Stimulated activated CD4-positive, alpha-beta T cell treated with anti-CD3 and anti-CD28 coated beads, Interleukin-4, amount 100 ng/mL, for 1 hour (primary cell): ENCODE data around the gene CYP46A1.

Source experiments
- DNase-seq: peaks from one replicate; pipeline ENCODE4 v3.0.0-alpha.2; 2020

The CYP46A1 gene

DNA sequence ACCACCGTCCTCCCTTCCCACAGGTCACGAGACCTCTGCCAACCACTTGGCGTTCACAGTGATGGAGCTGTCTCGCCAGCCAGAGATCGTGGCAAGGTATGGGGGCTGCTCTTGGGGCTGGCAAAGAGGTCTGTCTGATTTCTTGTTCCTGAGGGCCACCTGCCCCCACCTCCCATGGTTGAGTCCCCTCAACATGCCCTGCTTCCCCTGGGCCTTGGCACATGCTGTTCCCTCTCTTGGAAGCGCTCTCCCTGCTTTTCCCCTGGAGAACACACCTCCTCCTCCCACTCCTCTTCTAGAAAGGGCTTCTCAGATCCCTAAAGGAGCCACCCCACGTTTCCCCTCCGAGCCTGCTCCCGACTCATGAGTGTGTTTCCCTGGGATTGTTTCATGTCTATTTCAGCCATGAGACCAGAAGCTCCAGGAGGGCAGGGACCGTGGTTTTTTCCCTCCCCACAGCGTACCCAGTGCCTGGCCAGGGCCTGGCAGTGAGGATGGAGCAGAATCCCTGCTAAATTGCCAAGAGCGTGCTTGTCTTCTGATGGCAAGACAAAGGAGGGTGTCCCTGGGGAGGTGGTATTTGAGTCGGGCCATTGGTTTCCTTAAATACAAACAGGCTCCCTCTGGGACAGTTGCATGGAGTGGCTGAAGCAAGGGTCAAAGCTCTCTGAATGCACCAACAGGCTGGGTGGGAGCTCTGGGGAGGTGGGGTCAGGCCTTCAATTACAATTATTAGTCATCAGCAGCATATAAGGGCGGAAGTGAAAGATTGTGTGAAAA, 34.1 kb downstream of the CYP46A1 start:
- no peak for DNase-seq

DNA sequence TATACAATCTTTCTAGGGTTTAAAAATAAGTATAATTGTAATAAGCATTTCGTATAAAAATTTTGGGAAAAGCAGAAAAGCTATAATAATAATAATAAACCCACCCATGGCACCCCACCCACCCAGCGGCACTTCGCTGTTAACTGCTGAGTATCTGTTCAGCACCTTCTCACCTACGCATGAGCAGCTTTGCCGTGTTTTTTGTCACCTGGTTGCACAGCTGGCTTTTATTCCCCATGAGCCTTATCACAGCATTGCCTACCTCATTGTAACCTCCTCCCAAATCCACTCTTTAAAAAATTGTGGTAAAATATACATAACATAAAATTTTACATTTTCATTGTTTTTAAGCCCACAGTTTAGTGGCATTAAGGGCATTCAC, 34.7 kb downstream of the CYP46A1 start:
- DNase-seq = no peak

DNA sequence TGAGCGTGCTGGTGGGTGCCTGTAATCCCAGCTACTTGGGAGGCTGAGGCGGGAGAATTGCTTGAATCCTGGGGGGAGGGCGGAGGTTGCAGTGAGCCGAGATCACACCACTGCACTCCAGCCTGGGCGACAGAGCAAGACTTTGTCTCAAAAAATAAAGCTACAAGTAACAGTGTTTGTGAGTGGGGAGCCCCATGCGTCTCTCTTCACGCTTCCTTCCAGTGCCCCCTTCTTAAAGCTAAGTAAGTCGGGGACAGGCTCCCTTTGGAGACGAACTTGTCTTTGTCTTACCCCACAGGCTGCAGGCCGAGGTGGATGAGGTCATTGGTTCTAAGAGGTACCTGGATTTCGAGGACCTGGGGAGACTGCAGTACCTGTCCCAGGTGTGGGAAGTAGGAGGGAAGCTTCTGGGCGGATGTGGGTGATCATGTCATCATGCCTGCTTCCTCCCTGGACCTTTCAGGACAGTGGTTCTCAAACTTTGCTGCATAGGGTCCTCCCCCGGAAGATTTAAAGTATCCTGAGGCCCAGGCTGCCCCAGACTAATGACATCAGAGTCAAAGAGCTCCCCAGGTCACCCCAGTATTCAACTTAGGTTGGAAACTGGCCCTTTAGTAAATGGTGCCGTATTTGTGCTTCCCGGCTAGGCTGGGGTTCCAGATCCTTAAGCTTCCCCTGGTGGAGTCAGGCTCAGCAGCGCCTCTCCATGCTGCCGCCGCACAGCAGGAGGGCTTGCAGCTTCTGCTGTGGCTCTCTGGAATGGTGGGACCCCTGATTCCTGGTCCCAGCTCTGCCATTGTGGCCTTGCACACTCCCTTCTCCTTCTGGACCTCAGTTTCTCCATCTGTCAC, 37.1 kb downstream of the CYP46A1 start:
- no peak for DNase-seq

DNA sequence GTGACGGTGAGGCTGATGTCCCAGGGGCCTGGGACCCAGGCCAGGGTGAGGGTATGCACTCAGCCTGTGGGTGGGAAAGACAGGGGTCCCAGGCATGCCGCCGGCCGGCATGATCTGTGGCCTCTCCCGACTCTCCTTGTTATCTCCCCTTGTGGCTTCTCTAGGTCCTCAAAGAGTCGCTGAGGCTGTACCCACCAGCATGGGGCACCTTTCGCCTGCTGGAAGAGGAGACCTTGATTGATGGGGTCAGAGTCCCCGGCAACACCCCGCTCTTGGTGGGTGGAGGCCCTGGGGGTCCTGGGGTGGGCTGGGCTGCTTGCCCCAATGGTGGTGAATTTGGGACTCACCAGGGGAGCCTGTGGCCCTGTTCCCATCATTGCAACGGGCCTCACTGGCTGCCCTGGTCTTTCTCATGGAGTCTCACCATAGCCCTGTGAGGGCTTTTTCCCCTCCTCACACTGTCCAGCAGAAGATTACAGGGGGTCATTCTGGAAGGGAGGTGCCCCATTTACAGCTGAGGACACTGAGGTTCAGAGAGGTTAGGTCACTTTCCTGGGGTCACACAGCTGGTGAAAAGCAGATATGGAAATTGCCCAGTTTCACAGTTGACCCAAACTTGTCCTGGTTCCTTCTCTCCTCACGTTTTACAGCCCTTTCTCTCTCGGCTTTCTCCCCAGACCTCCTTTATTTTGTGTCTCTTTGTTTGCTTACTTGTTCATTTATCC, 37.9 kb downstream of the CYP46A1 start:
- no peak for DNase-seq

DNA sequence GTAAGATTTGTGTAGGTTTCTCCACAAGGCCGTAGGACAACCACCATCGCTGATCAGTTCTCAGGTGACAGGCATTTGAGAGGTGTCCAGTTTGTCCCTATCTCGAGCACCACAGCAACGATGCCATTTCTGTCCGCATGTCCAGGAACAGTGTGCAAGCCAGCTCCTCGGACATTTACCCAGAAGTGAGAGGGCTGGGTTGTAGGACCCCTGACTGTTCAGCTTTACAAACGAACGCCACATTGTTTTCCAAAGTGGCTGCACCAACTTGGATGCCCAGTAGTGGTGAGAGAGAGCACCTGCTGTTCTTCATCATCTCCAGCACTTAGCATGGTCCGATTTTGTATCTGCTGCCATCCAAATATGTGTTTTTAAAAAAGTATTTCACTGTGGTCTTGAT, 38.6 kb downstream of the CYP46A1 start:
- DNase-seq = no peak

DNA sequence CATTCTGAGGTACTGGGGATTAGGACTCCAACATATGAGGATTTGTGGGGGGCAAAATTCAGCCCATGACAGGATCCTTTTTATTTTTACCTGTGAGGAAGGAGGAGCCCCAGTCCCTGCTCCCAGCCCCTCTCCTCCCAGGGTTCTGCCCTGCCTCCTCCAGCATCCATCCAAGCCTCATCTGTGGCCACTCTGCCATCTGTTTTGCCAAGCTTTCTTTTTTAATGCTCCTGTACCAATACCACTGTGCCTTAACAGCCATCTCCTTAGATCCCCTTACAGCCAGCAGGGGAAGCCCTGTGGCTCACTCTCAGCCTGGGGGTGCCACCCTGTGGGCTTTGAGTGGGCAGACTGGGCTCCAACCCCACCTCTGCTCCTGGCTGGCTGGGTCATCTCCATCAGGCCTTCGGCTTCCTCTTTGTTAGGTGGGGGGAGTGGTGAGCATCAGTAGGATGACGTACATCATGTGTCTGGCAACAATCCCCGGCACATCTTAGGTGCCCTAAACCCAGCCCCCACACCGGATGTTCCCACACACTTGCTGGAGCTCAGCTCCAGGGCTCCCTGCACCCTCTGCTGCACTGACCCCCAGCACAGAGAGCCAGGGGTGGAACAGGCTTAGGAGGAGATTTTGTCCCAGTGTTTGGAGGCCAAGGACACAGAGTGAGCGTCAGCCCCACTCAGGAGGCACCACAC, 40.2 kb downstream of the CYP46A1 start:
- DNase-seq = no peak

DNA sequence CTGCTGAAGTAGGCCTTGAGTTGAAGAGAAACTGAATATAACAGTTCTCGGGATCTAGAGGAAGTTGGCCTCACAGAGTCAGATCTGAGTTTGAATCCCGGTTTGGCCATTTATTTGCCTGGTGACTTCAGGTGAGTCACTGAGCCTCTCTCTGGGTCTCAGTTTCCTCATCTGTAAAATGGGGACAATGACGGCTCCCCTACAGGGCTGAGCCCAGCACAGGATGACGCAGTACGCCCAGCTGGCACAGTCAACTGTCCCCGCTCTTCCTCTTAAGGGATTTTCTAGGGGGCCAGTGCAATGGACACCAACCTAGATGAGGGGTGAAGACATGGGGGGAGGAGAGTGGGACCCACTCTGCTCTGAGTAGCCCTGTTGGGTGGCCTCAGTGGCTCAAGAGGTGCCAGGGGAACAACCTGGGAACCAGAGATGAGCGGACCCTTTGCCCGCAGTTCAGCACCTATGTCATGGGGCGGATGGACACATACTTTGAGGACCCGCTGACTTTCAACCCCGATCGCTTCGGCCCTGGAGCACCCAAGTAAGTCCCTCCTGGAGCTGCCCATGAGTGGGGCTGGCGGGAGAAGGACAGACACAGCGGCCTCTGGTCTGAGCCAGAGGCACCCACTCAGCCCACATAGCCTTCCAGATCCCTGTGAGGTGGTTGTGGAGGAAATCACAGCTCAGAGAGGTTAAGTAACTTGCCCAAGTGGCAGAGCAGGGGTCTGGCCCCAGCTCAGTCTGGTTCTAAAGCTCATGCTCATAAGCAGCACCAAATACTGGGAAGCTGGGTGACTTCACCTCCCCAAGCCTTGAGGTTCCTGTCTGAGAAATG, 41.1 kb downstream of the CYP46A1 start:
- no peak for DNase-seq

DNA sequence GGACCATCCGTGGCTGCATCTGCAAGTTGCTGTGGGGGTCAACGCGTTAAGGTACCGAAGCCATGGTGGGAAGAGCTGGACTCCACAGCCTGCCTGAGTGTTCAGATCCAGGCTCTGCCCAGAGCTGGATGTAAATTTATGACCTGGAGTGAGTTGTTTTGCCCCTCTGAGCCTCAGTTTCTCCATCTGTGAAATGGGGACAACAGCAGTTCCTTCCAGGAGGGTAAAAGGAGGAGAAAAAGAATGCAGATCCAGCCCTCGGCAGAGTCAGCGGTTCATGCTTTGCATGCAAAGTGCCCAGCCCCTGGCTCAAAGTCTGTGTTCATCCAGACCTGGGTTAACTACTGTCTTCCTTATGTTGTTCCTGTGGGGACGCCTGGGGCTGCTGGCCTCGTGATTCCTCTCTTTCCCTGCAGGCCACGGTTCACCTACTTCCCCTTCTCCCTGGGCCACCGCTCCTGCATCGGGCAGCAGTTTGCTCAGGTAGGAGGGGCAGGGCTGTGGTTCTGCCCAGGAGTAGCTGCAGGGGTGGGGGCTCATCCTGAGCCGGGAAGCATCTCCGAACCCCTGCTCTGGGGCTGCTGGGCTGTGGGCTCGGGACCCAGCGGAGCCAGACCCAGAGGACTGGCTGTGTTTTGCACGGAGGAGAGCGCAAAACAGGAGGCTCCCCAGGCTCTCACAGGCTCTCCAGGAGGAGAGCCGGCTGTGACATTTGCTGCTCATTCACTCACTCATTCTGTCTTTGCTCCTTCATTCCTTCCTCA, 41.9 kb downstream of the CYP46A1 start:
- no peak for DNase-seq

DNA sequence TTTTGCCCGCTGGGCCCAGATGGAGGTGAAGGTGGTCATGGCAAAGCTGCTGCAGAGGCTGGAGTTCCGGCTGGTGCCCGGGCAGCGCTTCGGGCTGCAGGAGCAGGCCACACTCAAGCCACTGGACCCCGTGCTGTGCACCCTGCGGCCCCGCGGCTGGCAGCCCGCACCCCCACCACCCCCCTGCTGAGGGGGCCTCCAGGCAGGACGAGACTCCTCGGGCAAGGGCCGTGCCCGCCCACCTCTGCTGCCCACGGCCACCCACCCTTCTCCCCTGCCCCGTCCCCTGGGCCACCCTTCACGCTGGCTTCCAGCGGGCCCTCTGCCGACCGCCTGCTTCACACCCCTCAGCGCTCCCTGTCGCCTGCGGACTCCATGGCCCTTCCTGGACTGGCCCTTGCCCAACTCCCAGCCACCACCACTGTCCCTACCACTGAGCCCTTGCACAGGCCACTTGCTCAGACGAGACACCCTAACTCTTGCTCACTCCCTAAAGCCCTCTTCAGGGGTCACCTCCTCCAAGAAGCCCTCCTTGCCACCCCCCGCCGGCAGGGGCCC, 42.5 kb downstream of the CYP46A1 start:
- no peak for DNase-seq

DNA sequence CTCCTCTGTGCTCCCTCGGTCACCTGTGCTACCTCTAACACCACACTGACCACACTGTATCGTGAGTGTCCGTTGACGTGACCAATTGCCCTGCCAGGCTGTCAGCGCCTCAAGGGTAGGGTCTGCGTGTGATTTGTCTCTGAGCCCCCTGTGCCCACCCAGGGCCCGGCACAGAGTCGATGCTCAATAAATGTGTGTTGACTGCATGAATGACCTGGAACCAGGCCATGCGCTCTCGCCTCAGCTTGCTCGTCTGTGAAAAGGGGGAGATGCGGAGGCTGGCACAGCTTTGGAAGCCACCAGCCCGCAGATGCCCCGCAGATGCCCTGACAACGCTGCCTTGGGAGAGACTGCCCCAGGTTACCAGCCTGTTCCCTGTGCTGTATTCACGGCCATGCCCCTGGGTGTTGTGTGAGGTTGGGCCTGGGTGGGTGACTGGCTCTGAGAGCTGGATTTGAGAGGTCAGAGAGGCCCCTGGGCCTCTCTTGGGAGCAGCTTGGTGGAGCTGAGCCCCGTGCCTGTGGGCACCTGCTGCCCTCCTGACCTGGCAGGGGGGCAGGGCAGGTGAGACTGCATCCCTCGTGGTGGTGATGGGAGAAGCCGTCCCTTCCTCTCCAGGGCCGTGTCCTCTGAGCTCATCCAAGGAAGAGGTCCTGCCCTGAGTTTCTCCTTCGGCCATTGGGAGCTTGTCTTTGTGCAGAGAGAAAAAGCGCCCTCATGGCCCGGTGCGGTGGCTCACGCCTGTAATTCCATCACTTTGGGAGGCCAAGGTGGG, 43.2 kb downstream of the CYP46A1 start:
- DNase-seq = no peak

DNA sequence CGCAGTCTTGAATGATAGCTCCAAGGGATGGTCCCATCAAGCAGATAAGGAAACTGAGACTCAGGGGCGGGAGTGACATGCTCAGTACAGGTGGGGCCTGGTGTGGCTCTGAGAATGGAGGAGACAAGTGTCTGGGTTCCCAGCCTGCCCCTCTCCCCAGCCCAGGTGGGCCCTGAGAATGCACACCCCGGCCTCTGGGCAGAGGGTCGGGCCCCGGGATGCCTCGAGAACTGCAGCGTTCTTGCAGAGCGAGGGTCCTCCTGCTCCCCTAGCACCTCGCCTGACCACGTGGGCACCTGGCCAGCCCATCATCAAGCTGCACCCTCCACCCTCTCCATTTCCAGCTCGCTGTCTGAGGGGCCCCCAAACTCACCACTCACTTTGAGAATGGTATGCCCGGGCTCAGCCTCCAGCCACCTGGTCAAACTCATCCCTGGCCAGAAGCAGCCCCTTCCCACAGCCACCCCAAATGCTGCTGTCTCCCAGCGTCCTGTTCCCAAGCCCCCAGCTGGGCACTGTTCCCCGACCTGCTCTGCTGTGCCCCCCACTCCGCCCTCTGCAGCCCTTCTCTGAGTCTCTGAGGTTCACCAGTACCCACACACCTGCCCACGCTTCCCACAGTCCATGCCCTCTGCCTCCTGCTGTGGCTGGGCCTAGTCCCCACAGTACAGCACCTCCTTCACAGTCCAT, 44.3 kb downstream of the CYP46A1 start:
- DNase-seq = no peak

DNA sequence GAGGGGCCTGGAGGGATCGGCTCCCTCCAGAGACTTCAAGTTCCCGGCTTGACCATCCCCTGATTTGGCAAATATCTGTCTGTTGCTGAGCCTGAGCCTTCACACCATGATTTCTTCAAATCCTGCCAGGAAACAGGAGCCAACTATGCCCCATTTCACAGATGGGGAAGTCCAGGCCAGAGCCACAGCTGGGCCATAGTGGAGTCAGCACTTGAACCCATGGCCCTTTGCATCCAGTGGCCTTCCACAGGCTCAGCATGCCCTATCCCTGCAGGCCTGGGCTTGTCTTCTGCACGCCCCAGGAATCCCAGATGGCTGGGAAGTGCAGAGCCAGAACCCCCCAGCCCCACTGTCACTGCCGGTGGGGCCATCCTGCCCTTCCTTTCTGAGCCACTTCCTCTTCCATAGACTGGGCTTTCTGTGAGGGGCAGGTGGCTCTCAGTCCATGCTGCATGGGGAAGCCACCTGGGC, 44.9 kb downstream of the CYP46A1 start:
- no peak for DNase-seq

DNA sequence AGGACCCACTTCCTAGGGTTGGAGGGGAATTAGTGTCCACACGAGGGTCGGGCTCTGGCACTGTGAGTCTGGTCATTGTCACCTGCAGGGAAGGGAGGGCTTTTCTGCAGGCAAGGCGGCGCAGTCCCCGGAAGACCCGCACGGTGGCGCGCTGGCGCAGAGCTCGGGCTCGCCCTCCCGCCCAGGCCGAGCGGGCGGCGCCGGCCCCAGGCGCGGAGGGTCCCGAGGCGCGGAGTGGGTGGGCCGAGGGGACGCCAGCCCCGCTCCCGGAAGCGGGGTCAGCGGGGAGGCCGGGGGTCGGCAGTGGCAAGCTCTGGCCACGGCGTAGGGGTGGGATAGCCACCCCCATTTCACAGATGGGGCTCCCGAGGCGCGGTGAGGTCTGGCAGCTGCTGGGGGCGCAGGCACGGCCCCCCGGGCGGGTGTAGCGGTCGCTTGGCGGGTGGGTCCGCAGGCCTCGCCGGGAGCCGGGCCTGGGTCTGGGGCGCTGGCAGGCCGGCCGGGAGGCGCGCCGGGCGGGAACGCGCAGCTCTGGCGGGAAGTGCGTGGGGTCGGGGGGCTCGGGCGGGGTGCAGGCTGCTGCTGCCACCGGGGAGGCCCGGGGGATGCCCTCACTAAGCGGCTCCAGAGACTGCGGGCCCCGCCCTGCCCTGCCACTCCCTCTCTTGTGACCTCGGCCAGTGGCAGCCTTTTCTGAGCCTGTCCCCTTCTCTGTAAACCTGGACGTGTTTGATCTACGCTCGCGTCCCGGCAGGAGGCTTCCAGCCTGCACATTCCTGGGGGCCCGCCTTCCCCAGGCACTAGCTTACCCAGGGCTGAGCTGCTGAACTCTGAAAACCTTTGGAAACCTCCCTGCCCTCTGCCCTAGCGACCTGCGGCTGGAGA, 46.1 kb downstream of the CYP46A1 start:
- DNase-seq = peak; percentile 75

DNA sequence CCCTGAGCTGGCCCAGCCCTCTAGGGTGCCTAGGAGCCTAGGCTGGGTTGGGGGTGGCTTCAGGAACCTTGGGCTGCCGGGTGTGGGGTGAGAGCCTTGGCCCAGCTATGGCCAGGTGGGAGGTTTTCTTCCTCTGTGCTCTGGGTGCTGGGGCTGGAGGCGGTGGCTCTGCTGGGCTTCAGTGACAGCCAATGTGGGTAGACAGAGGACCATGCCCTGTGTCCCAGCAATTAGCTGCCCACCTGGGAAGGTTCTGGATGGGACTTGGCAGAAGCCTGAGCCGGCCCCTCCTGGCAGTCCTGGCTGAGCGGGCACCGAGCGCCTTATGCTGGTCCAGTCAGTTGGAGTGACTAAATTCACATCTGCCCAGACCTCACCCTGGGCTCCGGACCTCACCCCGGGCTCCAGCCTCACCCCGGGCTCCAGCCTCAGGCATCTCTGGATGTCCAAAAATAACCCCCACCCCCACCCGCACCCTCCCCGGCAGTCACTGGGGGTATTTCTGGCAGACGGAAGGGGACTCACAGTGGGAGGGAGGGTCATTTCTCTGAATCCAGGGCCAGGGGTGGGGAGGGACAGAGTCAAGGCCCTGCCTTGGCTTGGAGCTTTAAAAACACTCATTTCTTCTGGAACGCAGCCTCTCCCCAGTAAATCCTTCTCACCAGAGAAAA, 46.9 kb downstream of the CYP46A1 start:
- DNase-seq = no peak

DNA sequence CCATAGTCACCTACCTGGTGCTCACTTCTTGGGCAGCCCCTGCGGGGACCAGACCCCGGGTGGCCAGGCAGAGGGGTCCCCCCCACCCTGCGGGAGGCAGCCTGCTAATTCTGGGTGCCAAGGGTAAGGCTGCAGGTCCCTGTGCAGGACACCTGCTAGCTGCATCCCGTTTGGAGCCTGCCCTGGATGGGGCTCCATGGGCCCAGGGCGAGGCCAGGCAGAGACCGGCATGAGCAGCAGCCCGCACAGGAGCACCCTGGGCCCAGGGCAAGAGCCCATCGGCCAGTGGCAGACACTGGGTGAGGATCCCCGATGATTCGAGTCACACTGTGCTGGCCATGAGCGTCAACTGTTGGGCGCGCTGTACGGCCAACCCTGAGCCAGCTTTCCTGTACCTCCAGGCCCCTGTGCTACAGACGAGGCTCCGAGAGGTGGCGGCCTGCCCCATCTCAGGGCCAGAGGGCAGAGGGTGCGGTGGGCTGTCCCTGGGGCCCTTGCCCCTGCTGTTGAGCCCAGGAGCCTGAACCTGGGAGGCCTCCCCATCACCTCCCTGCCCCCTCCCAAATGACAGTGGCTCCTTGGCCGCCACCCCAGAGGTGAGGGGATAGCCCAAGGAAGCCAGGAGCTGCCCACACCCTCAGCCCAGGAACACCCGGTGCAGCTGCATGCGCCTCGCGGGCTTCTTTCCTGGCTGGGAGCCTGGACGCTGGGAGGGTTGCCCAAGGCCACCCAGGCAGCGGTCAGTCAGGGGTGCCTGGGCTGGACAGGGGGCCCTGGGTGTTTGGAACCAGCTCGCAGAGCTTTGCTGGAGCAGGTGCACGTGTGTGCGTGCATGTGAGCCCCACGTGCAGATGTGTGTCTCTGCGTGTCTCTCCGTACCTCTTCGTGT, 47.7 kb downstream of the CYP46A1 start:
- no peak for DNase-seq

DNA sequence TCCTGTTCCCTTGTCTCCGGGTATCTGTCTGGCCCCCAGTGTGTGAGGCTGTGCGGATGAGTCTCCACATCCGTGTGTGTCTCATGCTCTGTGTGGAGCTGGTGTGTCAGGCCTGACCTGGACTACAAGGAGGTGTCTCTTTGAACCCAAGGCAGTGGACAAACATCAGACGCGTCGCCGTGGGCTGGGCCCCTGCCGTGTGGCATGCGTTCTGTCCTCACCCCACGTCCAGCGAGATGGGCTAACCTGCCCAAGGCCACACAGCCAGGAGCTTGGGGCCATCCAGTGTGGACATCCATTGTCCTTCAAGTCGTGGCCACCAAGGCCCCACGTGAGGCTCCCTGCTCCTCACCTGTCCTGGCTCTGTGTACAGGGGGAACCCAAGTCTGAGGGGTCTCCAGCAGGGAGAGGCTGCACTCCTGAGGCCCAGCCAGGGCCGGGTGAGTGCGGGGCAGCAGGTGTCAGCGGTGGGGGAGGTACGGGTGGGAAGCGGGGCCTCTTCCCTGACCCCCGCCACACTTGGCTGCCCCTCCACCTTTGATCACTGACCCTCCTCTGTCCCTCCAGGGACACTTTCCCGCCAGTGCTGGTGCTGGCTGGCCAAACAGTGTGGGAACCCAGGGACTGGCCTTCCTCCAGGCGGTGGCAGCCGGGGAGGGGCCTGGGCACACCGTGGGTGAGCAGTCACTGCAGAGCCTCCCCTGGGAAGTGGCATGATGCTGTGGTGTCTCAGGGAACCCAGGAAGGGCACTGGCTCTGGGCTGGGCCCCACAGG, 48.5 kb downstream of the CYP46A1 start:
- no peak for DNase-seq
